Breast epithelium (tissue), 3 donors: ENCODE measurements around the gene CMPK1.

Experiments used
- CTCF ChIP-seq, 3 donors: fragments of 450-650 bp; IDR thresholded peaks; one replicate each; pipeline ENCODE4 v1.5.1; 2016 to 2017; ENCODE audit warnings: antibody characterized with exemption in 3 of 3, mild to moderate bottlenecking in 3 of 3, moderate library complexity in 3 of 3
- POLR2A ChIP-seq: fragments of 450-650 bp; IDR thresholded peaks from one replicate; pipeline ENCODE4 v1.6.1; 2016; ENCODE audit warnings: antibody characterized with exemption, mild to moderate bottlenecking, moderate library complexity
- POLR2AphosphoS5 ChIP-seq, 3 donors: sonication (generic); formaldehyde crosslinking; IDR thresholded peaks; one replicate each; pipeline ENCODE4 v1.6.1; 2017; ENCODE audit warnings: antibody characterized with exemption in 3 of 3

GRCh38 chr1:47330212-47330611, 3.4 kb upstream of the CMPK1 start:
- TF ChIP-seq POLR2A, result no peak
- no peak for TF ChIP-seq CTCF (IDR thresholded peaks at IDR 0.05)
- TF ChIP-seq POLR2AphosphoS5 (IDR thresholded peaks at IDR 0.05), result no peak
